MG63 (cell line): ENCODE data around the gene IDH3B. TPM values are rescaled to one million over a fixed set of nuclear protein-coding genes. Genes with fewer than 3 reads are reported as not detected.

Experiments
- DNase-seq: peaks from one replicate; pipeline ENCODE4 v3.0.0-alpha.2; 2020
- H3K27me3 ChIP-seq: fragments of 250-450 bp; sonication (Bioruptor Pico); 2 replicates; pipeline ENCODE4 v1.5.1; 2020; ENCODE audit warnings: mild to moderate bottlenecking, moderate library complexity
- H3K36me3 ChIP-seq: fragments of 250-450 bp; sonication (Bioruptor Pico); 2 replicates; pipeline ENCODE4 v1.5.1; 2020; ENCODE audit warnings: mild to moderate bottlenecking, moderate library complexity
- H3K4me3 ChIP-seq: fragments of 250-450 bp; sonication (Bioruptor Pico); 2 replicates; pipeline ENCODE4 v1.5.1; 2020; ENCODE audit warnings: mild to moderate bottlenecking, moderate library complexity
- H3K9me3 ChIP-seq: fragments of 250-450 bp; sonication (Bioruptor Pico); 2 replicates; pipeline ENCODE4 v1.5.1; 2020; ENCODE audit warnings: mild to moderate bottlenecking, moderate library complexity
- total RNA-seq: library from RNA; depleted of rRNA; stranded (reverse); fragments of >200 nt; shearing (Covaris generic); gene quantifications from 2 replicates; pipeline ENCODE4 v1.2.3, GENCODE V29; 2014; ENCODE audit warnings: low replicate concordance

The IDH3B gene
- total RNA-seq, 1 experiment from 2014 or later: 122 TPM

GRCh38 chr20:2652724-2653555 is 11.1 kb downstream of the IDH3B start:
- H3K36me3 ChIP-seq: peaks cover 53% of the 10 kb centered on the region
- no peaks in the 10 kb centered on the region for H3K9me3 ChIP-seq
- peak; percentile 30 for DNase-seq
- H3K27me3 ChIP-seq: no peaks in the 10 kb centered on the region
- H3K4me3 ChIP-seq: peak overlapping the region; percentile 81

GRCh38 chr20:2651772-2652723 is 12.0 kb downstream of the IDH3B start, which contains the start of gene NOP56:
TSS of gene NOP56 (plus strand) at chr20:2652632. CDS start at chr20:2652661, 29 bp downstream.
- peak; percentile 88 for DNase-seq
- Histone ChIP-seq H3K4me3 (peak within 1 kb of the TSS; percentile 81), H3K27me3 (no peaks in the 10 kb centered on the region), H3K36me3 (peaks cover 44% of the 10 kb centered on the region), H3K9me3 (no peaks in the 10 kb centered on the region)

GRCh38 chr20:2643708-2644107 is 20.3 kb downstream of the IDH3B start:
- DNase-seq: no peak
- H3K27me3 ChIP-seq: no peaks in the 10 kb centered on the region
- no peaks in the 10 kb centered on the region for H3K9me3 ChIP-seq
- no peaks in the 10 kb centered on the region; the same call in 1 of the 2 replicates for H3K36me3 ChIP-seq
- no peak overlapping the region for H3K4me3 ChIP-seq

- Histone ChIP-seq H3K36me3 (no peaks in the 10 kb centered on the region; the same call in 1 of the 2 replicates), H3K27me3 (no peaks in the 10 kb centered on the region), H3K4me3 (no peak overlapping the region), H3K9me3 (no peaks in the 10 kb centered on the region)
- no peak for DNase-seq
Measured at GRCh38 chr20:2640899-2641298, 23.1 kb downstream of the IDH3B start.

- no peak overlapping the region for H3K4me3 ChIP-seq
- no peaks in the 10 kb centered on the region for H3K9me3 ChIP-seq
- DNase-seq: no peak
Measured at GRCh38 chr20:2640260-2640659, 23.8 kb downstream of the IDH3B start.

GRCh38 chr20:2637246-2637645 is 26.8 kb downstream of the IDH3B start:
- H3K9me3 ChIP-seq: no peaks in the 10 kb centered on the region
- H3K4me3 ChIP-seq: no peak overlapping the region
- no peak for DNase-seq
- no peaks in the 10 kb centered on the region for H3K27me3 ChIP-seq
- no peaks in the 10 kb centered on the region for H3K36me3 ChIP-seq

More at GRCh38 chr20:2640260-2640659, 23.8 kb downstream of the IDH3B start:
- Histone ChIP-seq H3K36me3 (no peaks in the 10 kb centered on the region; the same call in 1 of the 2 replicates), H3K27me3 (no peaks in the 10 kb centered on the region)

GRCh38 chr20:2633381-2633780 is 30.6 kb downstream of the IDH3B start:
- H3K9me3 ChIP-seq: no peaks in the 10 kb centered on the region
- no peak for DNase-seq
- no peaks in the 10 kb centered on the region for H3K27me3 ChIP-seq
- no peaks in the 10 kb centered on the region for H3K36me3 ChIP-seq
- no peak overlapping the region for H3K4me3 ChIP-seq

GRCh38 chr20:2631228-2631627 is 32.8 kb downstream of the IDH3B start:
- peaks cover 2% of the 10 kb centered on the region; the same call in 1 of the 2 replicates for H3K9me3 ChIP-seq
- no peaks in the 10 kb centered on the region for H3K27me3 ChIP-seq
- no peak for DNase-seq
- H3K4me3 ChIP-seq: no peak overlapping the region
- no peaks in the 10 kb centered on the region for H3K36me3 ChIP-seq

- no peak overlapping the region for H3K4me3 ChIP-seq
- H3K9me3 ChIP-seq: peaks cover 2% of the 10 kb centered on the region; the same call in 1 of the 2 replicates
- H3K27me3 ChIP-seq: no peaks in the 10 kb centered on the region
- no peaks in the 10 kb centered on the region for H3K36me3 ChIP-seq
- DNase-seq: peak; percentile 41
Measured at GRCh38 chr20:2626853-2627541, 37.0 kb downstream of the IDH3B start.

GRCh38 chr20:2625062-2625461 is 39.0 kb downstream of the IDH3B start:
- H3K36me3 ChIP-seq: no peaks in the 10 kb centered on the region
- no peak overlapping the region for H3K4me3 ChIP-seq
- H3K9me3 ChIP-seq: peaks cover 2% of the 10 kb centered on the region; the same call in 1 of the 2 replicates
- no peak for DNase-seq
- no peaks in the 10 kb centered on the region for H3K27me3 ChIP-seq

- Histone ChIP-seq H3K4me3 (no peak overlapping the region), H3K36me3 (no peaks in the 10 kb centered on the region), H3K27me3 (no peaks in the 10 kb centered on the region), H3K9me3 (peaks cover 2% of the 10 kb centered on the region; the same call in 1 of the 2 replicates)
- DNase-seq: no peak
Measured at GRCh38 chr20:2624190-2624589, 39.8 kb downstream of the IDH3B start.

GRCh38 chr20:2619961-2620595 is 43.9 kb downstream of the IDH3B start:
- Histone ChIP-seq H3K4me3 (no peak overlapping the region), H3K9me3 (no peaks in the 10 kb centered on the region), H3K27me3 (no peaks in the 10 kb centered on the region), H3K36me3 (no peaks in the 10 kb centered on the region)
- no peak for DNase-seq

- DNase-seq: no peak
- H3K9me3 ChIP-seq: no peaks in the 10 kb centered on the region
- H3K4me3 ChIP-seq: no peak overlapping the region
- no peaks in the 10 kb centered on the region for H3K27me3 ChIP-seq
- no peaks in the 10 kb centered on the region for H3K36me3 ChIP-seq
Measured at GRCh38 chr20:2619337-2619736, 44.7 kb downstream of the IDH3B start.

GRCh38 chr20:2618815-2619214 is 45.2 kb downstream of the IDH3B start:
- no peak overlapping the region for H3K4me3 ChIP-seq
- no peaks in the 10 kb centered on the region for H3K36me3 ChIP-seq
- no peak for DNase-seq
- no peaks in the 10 kb centered on the region for H3K27me3 ChIP-seq
- no peaks in the 10 kb centered on the region for H3K9me3 ChIP-seq

- no peaks in the 10 kb centered on the region for H3K36me3 ChIP-seq
- no peak overlapping the region for H3K4me3 ChIP-seq
- H3K27me3 ChIP-seq: no peaks in the 10 kb centered on the region
- H3K9me3 ChIP-seq: no peaks in the 10 kb centered on the region
- no peak for DNase-seq
Measured at GRCh38 chr20:2617099-2617714, 46.8 kb downstream of the IDH3B start.

- Histone ChIP-seq H3K9me3 (no peaks in the 10 kb centered on the region), H3K27me3 (no peaks in the 10 kb centered on the region), H3K36me3 (no peaks in the 10 kb centered on the region), H3K4me3 (no peak overlapping the region)
- no peak for DNase-seq
Measured at GRCh38 chr20:2616634-2617033, 47.4 kb downstream of the IDH3B start.
